T-helper 2 cell treated with Interferon-gamma antibody and Interleukin-4, amounts not matched to agents 5 μg/mL and 100 μg/mL, for 36 hours (primary cell): ENCODE measurements around the gene GFRA4.

Source experiments
- DNase-seq: peaks from one replicate; pipeline ENCODE4 v3.0.0; 2021; ENCODE audit warnings: low spot score
- H3K27ac Mint-ChIP-seq: one replicate; pipeline ENCODE4 v1.8.0; 2021; ENCODE audit warnings: mild to moderate bottlenecking, mixed read lengths
- H3K27me3 Mint-ChIP-seq: one replicate; pipeline ENCODE4 v1.8.0; 2021; ENCODE audit warnings: low read depth, mixed read lengths
- H3K36me3 Mint-ChIP-seq: one replicate; pipeline ENCODE4 v1.8.0; 2021; ENCODE audit warnings: low read depth, mixed read lengths
- H3K4me1 Mint-ChIP-seq: one replicate; pipeline ENCODE4 v1.8.0; 2021; ENCODE audit warnings: low read depth, mixed read lengths
- H3K4me3 Mint-ChIP-seq: one replicate; pipeline ENCODE4 v1.8.0; 2022; ENCODE audit warnings: mild to moderate bottlenecking, moderate library complexity, mixed read lengths
- H3K9me3 Mint-ChIP-seq: one replicate; pipeline ENCODE4 v1.8.0; 2021; ENCODE audit warnings: mixed read lengths

Gene GFRA4

DNA sequence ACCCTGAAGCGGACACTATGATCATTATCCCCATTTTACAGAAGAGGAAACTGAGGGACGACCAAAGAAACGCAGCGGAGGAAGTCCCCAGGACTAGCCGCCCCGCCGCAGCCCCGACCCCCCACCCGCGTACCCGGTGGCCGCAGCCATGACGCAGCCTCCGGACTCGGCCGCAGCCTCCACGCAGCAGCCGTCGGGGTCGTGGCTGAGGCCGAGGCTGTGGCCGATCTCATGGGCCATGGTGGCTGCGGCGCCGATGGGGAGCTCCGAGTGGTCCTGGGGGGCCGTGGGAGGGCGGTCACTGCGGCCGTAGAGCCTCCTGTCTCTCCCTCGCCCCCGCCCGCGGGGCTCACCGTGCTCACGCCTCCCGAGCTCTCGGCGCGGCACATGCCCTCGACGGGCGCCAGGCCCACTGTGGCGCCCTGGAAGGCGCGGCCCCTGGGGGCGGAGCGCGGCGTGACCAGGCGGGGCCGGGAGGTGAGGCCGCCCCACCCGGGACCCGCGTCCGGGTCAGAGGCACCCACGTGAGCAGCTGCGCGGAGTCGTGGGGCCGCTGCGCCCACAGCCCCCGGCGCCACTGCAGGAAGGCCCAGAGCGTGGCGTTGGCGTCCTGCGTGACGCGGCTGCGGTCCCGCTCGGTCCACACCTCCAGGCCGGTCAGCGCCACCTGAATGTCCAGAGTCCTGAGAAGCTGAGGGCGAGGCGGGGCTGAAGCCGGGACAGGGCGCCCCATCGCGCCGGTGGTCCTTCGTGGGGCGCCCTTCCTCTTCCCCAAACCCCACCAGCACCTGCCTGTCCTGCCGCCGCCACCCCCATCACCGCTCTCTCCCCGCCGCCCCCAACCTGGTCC lies 10.2 kb upstream of the GFRA4 start:
- no peak overlapping the region for H3K4me3 Mint-ChIP-seq
- peaks cover 6% of the 10 kb centered on the region for H3K4me1 Mint-ChIP-seq
- H3K27me3 Mint-ChIP-seq, result peaks cover 50% of the 10 kb centered on the region
- no peaks in the 10 kb centered on the region for H3K36me3 Mint-ChIP-seq
- H3K27ac Mint-ChIP-seq, result no peak overlapping the region
- no peaks in the 10 kb centered on the region for H3K9me3 Mint-ChIP-seq
- no peak for DNase-seq

DNA sequence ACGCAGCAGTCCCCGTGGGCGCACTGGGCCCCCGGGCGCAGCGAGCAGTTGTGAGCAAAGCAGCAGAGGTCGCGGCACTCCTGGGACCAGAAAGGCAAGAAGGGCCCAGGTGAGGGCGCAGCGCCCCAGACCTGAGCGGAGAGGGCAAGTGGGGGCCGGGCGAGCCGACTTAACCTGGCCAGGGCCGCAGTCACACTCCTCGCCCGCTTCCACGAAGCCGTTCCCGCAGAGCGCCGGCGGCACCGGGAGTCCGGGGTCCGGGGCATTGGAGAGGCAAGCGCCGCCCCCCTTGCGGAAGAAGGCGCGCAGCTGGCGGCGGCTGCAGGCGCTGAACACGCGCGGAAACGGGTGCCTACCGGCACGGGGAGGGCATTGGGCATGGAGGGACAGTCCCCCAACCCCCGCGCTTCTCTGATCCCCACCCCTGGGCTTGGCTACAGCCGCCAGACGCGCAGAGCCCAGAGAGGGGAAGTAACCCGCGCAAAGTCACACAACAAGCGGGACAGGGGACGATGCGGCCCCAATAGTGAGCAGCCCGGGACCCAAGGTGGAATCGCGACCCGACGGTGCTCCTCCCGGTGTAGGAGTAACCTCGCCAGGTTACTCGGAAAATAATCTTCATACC lies 9.5 kb upstream of the GFRA4 start:
- Mint-ChIP-seq H3K27ac (no peak overlapping the region), H3K27me3 (peaks cover 46% of the 10 kb centered on the region), H3K36me3 (no peaks in the 10 kb centered on the region), H3K4me1 (peaks cover 6% of the 10 kb centered on the region), H3K9me3 (no peaks in the 10 kb centered on the region), H3K4me3 (no peak overlapping the region)
- DNase-seq, result no peak

GRCh38 chr20:3671986-3672546 lies 8.9 kb upstream of the GFRA4 start:
- no peak for DNase-seq
- no peaks in the 10 kb centered on the region for H3K36me3 Mint-ChIP-seq
- no peaks in the 10 kb centered on the region for H3K9me3 Mint-ChIP-seq
- no peak overlapping the region for H3K27ac Mint-ChIP-seq
- H3K27me3 Mint-ChIP-seq, result peaks cover 48% of the 10 kb centered on the region
- H3K4me1 Mint-ChIP-seq, result peaks cover 10% of the 10 kb centered on the region
- no peak overlapping the region for H3K4me3 Mint-ChIP-seq

DNA sequence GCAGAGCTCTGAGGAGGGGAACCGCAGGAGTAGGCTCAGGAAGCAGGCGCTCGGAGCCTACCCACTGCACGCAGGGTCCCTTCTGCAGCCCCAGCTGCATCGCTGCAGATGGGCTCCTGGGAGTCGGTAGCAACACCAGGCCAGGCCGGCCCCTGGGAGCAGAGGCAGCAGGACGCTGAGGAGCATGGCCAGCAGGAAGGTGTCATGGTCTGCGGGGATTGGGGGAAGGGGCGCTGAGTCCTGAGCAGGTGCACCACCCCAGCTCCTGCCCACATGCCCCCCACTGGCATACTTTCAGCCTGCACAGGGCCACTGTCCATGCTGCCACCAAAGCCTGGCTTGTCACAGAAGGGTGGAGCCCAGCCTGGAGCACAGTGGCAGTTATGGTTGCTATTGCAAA lies 7.7 kb upstream of the GFRA4 start:
- Mint-ChIP-seq H3K27me3 (peaks cover 40% of the 10 kb centered on the region), H3K4me1 (peaks cover 15% of the 10 kb centered on the region), H3K9me3 (no peaks in the 10 kb centered on the region), H3K36me3 (no peaks in the 10 kb centered on the region), H3K4me3 (no peak overlapping the region), H3K27ac (no peak overlapping the region)
- DNase-seq, result no peak

DNA sequence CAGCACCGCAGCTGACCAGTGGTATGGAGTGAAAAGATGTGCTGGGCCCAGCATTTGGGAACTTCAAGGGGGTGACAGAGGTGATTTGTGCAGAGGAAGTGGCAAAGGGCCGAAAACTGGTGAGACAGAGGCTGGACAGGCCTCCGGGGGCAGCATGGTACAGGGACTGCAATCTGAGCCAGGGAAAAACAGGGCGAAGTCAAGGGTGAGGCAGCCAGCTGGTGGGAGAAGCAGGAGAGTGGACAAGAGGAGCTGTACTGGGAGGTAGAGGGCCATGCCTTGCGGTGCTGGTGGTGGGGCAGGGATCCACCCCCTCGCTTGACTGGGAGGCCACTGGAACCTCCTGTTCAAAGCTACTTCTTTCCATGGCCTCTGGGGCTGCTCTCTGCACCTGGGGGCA lies 7.3 kb upstream of the GFRA4 start:
- no peak for DNase-seq
- H3K36me3 Mint-ChIP-seq, result no peaks in the 10 kb centered on the region
- peaks cover 17% of the 10 kb centered on the region for H3K4me1 Mint-ChIP-seq
- no peak overlapping the region for H3K27ac Mint-ChIP-seq
- no peak overlapping the region for H3K4me3 Mint-ChIP-seq
- no peaks in the 10 kb centered on the region for H3K9me3 Mint-ChIP-seq
- H3K27me3 Mint-ChIP-seq, result peaks cover 37% of the 10 kb centered on the region

DNA sequence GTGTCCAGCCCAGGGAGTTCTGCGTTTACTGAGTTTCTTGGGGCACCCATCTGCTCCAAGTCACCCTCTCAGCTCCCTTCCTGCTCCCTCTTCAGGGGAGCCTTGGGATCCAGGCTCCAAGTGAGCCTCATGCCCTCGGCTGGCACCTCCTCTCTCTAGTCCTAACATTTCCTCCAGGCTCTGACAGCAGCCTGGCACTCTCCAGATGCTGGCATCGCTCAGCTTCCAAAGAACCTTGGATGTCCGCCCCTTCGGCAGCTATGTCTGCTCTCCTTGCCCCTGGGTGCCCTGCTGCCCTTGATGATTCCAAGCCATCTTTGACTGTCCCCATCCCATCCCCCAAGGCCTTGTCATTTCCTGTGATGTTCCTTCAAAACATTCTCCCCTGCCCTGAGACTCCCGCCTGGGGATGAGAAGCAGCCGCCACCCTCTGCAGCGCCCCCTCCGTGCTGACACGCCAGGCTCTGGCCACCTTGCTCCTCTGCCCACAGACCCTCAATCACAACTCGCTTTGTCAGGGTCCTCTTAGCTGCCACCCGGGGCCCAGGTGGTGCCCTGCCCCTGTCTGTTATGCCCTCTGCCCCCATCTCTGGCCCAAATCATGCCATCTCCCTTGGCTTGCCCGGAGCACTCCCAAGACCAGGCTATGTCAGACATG lies 6.6 kb upstream of the GFRA4 start:
- Mint-ChIP-seq H3K4me1 (peaks cover 22% of the 10 kb centered on the region), H3K4me3 (no peak overlapping the region), H3K27ac (no peak overlapping the region), H3K27me3 (peaks cover 34% of the 10 kb centered on the region), H3K36me3 (no peaks in the 10 kb centered on the region), H3K9me3 (no peaks in the 10 kb centered on the region)
- no peak for DNase-seq

- no peaks in the 10 kb centered on the region for H3K36me3 Mint-ChIP-seq
- no peak overlapping the region for H3K27ac Mint-ChIP-seq
- H3K4me3 Mint-ChIP-seq, result no peak overlapping the region
- DNase-seq, result no peak
- peaks cover 21% of the 10 kb centered on the region for H3K4me1 Mint-ChIP-seq
- H3K27me3 Mint-ChIP-seq, result peaks cover 40% of the 10 kb centered on the region
- H3K9me3 Mint-ChIP-seq, result no peaks in the 10 kb centered on the region
Measured at GRCh38 chr20:3667434-3668037, 4.3 kb upstream of the GFRA4 start.

- Mint-ChIP-seq H3K27me3 (peaks cover 50% of the 10 kb centered on the region), H3K9me3 (no peaks in the 10 kb centered on the region), H3K4me1 (peaks cover 23% of the 10 kb centered on the region), H3K36me3 (no peaks in the 10 kb centered on the region), H3K27ac (no peak overlapping the region), H3K4me3 (no peak overlapping the region)
- DNase-seq, result no peak
Measured at GRCh38 chr20:3663858-3664257, 659 bp upstream of the GFRA4 start.

DNA sequence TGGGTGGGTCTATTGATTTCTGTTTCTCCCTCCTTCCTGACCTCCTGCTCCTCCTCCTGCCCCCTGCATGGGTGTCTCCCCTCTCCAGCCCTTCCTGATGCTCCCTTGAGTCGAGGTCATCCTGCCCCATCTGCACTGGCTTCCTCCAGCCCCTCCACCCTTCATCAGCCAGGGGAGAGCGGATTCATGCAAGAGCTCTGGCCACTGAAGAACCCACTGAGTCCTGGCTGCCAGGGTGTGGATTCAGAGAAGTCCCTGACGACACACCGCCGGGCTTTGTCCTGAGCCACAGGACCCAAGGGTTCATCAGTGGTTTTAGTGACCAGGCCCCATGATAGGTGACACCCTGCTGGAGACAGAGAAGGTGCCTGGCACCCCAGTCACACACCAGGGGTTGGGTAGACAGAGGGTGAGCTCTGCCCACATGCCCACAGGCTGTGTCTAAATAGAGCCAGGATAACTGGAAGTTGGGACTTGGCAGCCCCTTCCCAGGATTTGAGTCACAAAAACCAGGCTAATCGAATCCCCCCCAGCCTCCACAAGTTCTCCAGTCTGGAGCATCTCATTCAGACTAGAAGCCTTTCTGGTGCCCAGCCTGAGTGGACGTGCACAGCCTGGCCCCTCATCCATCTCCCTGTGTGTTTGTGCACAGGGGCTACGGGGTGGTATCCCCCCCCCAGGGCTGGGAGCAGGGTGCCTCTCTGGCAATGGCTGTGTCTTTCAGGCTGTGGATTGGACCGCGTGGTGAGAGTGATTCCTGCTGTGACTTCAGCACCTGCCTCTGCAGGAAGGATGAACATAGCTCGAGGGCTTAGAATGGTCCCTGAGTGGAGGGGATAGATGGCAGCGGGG lies 1.2 kb downstream of the GFRA4 start:
- peaks cover 23% of the 10 kb centered on the region for H3K4me1 Mint-ChIP-seq

DNA sequence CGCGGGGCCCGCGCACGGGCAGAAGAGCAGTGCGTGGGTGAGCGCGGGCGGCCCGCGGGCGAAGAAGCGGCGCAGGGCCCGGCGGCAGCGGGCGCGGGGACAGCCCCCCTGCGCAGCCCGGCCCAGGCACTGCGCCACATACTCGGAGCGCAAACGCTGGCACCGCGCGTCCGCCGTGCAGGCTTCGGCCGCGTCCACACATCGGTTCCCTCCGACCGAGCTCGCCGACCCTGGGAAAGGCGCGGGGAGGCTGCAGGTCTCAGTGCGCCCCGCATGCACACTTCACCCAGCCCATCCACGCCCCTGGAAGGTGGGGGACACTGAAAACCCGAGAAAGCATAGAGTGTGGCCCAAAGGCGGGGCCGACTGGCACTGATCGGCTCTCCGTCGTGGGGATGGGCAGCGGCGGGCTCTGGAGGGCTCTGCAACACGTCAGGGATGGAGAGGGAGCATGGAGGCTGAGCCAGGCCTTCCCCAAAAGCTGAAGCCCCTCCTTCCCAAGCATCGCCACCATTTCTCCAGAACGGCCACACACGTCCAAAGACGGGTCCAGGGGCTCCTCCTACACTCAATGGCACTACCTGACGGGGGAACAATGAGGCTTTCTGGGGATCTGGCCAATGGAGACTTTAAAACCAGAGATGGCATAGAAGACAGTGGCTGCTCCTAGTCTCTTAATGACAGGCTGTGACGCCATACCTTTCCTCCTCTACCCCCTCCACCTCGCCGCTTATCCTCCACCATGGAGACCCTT lies 2.0 kb downstream of the GFRA4 start:
- DNase-seq, result no peak
- H3K27me3 Mint-ChIP-seq, result peaks cover 47% of the 10 kb centered on the region
- H3K9me3 Mint-ChIP-seq, result no peaks in the 10 kb centered on the region
- H3K27ac Mint-ChIP-seq, result no peak overlapping the region
- H3K4me1 Mint-ChIP-seq, result peaks cover 18% of the 10 kb centered on the region
- H3K36me3 Mint-ChIP-seq, result no peaks in the 10 kb centered on the region
- no peak overlapping the region for H3K4me3 Mint-ChIP-seq

More for the DNA sequence above, 1.2 kb downstream of the GFRA4 start:
- DNase-seq, result no peak
- H3K27ac Mint-ChIP-seq, result no peak overlapping the region
- no peaks in the 10 kb centered on the region for H3K9me3 Mint-ChIP-seq
- H3K36me3 Mint-ChIP-seq, result no peaks in the 10 kb centered on the region
- no peak overlapping the region for H3K4me3 Mint-ChIP-seq
- H3K27me3 Mint-ChIP-seq, result peaks cover 47% of the 10 kb centered on the region

DNA sequence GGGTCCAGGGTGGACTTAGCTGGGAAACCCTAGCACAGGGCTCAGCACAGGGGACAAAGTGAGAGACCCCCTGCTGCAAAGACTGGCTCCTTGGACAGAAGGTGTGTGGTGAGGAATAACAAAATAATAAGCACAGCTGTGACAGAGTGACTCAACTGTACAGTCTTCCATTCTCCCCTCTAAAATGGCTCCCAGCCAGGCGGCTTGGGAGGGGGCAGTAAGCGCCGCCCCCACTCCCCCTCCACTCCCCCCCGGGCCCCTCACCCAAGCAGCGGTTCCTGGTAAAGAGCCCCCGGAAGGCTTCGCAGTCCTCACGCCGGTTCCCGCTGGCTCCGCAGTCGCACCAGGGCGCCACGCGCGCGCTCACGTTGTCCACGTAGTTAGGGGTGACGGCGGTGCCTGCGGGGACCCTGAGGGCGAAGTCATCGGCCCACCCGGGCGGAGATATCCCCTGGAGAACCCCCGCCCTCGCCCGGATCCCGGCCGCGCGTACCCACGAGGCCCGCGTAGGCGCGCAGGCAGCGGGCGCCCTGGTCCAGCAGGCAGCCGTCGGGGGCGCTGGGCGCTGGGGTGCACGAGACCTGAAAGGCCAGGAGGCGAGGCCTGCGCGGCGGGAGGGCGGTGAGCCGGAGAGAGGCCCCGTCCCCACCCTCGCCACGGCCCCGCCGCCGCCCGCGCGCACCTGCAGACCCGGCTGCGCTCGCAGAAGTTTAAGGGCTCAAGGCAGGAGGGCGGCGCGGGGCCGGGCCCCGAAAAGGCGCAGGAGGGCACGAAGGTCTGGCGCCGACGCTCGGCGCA lies 2.7 kb downstream of the GFRA4 start:
- Mint-ChIP-seq H3K4me3 (no peak overlapping the region), H3K36me3 (no peaks in the 10 kb centered on the region), H3K27me3 (peaks cover 47% of the 10 kb centered on the region)

More for the DNA sequence above, 2.7 kb downstream of the GFRA4 start:
- Mint-ChIP-seq H3K27ac (no peak overlapping the region), H3K9me3 (no peaks in the 10 kb centered on the region), H3K4me1 (peaks cover 14% of the 10 kb centered on the region)
- DNase-seq, result no peak
